ENCODE results near the gene ELF3. TPM values are rescaled to one million over a fixed set of nuclear protein-coding genes. Genes with fewer than 3 reads are reported as not detected.

The ELF3 gene
- total and polyA plus RNA-seq, 2 of the 13 experiments (the other 11 are each of a cell fraction or from before 2014, with no cell fraction given) = 11.5 to 55.1 TPM

DNA sequence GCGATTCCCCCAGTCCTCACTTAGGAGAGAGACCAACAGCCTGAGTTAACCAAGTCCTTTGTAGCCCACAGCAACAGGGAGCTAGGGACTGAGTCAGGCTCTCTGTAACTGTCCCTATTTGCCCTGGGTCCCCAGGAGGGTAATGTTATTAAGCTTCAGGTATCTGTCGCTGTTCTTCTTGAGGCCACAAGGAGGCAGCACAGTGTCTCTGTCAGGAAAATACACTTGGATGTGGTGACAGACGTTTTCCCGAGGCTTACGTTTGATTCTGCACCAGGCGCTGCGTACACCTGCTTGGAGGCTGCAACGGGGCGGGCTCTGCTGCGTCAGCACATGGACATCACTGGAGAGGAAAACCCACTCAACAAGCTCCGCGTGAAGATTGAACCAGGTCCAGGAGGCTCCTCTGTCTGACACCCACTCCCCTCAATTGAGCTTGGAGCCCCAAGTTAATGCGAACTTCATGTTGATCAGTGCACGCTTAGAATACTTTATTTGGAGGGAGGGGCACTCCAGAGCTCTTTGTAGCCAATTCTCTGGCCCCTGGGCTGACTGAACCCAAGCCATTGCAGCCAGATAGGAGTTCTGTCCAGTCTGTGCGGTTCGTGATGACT lies 10.7 kb upstream of the ELF3 start (continued):
- TF ChIP-seq ZNF816 (CRISPR knock-in tag; IDR thresholded peaks at IDR 0.05; ENCODE audit: borderline replicate concordance) = no peak
- TF ChIP-seq GTF3A (CRISPR knock-in tag; conservative IDR thresholded peaks at IDR 0.05) = no peak
- TF ChIP-seq, protein P1, sequence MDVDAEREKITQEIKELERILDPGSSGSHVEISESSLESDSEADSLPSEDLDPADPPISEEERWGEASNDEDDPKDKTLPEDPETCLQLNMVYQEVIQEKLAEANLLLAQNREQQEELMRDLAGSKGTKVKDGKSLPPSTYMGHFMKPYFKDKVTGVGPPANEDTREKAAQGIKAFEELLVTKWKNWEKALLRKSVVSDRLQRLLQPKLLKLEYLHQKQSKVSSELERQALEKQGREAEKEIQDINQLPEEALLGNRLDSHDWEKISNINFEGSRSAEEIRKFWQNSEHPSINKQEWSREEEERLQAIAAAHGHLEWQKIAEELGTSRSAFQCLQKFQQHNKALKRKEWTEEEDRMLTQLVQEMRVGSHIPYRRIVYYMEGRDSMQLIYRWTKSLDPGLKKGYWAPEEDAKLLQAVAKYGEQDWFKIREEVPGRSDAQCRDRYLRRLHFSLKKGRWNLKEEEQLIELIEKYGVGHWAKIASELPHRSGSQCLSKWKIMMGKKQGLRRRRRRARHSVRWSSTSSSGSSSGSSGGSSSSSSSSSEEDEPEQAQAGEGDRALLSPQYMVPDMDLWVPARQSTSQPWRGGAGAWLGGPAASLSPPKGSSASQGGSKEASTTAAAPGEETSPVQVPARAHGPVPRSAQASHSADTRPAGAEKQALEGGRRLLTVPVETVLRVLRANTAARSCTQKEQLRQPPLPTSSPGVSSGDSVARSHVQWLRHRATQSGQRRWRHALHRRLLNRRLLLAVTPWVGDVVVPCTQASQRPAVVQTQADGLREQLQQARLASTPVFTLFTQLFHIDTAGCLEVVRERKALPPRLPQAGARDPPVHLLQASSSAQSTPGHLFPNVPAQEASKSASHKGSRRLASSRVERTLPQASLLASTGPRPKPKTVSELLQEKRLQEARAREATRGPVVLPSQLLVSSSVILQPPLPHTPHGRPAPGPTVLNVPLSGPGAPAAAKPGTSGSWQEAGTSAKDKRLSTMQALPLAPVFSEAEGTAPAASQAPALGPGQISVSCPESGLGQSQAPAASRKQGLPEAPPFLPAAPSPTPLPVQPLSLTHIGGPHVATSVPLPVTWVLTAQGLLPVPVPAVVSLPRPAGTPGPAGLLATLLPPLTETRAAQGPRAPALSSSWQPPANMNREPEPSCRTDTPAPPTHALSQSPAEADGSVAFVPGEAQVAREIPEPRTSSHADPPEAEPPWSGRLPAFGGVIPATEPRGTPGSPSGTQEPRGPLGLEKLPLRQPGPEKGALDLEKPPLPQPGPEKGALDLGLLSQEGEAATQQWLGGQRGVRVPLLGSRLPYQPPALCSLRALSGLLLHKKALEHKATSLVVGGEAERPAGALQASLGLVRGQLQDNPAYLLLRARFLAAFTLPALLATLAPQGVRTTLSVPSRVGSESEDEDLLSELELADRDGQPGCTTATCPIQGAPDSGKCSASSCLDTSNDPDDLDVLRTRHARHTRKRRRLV (CRISPR knock-in tag; IDR thresholded peaks at IDR 0.05) = no peak
- TF ChIP-seq ARNT2 (CRISPR knock-in tag; IDR thresholded peaks at IDR 0.05; ENCODE audit: low read depth) = no peak
- TF ChIP-seq, protein P2, sequence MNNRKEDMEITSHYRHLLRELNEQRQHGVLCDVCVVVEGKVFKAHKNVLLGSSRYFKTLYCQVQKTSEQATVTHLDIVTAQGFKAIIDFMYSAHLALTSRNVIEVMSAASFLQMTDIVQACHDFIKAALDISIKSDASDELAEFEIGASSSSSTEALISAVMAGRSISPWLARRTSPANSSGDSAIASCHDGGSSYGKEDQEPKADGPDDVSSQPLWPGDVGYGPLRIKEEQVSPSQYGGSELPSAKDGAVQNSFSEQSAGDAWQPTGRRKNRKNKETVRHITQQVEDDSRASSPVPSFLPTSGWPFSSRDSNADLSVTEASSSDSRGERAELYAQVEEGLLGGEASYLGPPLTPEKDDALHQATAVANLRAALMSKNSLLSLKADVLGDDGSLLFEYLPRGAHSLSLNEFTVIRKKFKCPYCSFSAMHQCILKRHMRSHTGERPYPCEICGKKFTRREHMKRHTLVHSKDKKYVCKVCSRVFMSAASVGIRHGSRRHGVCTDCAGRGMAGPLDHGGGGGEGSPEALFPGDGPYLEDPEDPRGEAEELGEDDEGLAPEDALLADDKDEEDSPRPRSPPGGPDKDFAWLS (CRISPR knock-in tag; IDR thresholded peaks at IDR 0.05; ENCODE audit: borderline replicate concordance) = no peak
- no peak for TF ChIP-seq ZNF543 (CRISPR knock-in tag; IDR thresholded peaks at IDR 0.05)
- TF ChIP-seq, protein P3, sequence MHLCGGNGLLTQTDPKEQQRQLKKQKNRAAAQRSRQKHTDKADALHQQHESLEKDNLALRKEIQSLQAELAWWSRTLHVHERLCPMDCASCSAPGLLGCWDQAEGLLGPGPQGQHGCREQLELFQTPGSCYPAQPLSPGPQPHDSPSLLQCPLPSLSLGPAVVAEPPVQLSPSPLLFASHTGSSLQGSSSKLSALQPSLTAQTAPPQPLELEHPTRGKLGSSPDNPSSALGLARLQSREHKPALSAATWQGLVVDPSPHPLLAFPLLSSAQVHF (CRISPR knock-in tag; IDR thresholded peaks at IDR 0.05) = no peak
- TF ChIP-seq STAG1 (CRISPR knock-in tag; IDR thresholded peaks at IDR 0.05) = peak; percentile 80
- TF ChIP-seq ZBTB26 (CRISPR knock-in tag; IDR thresholded peaks at IDR 0.05; ENCODE audit: borderline replicate concordance) = no peak
- no peak for TF ChIP-seq KDM3A (CRISPR knock-in tag; IDR thresholded peaks at IDR 0.05; ENCODE audit: low read depth)
- TF ChIP-seq REXO4 (CRISPR knock-in tag; IDR thresholded peaks at IDR 0.05; ENCODE audit: borderline replicate concordance) = no peak
- peak in 1 of 2 experiments; percentile 43; a peak in 1 of 4 replicates for TF ChIP-seq POLR2A (IDR thresholded peaks at IDR 0.05; ENCODE audit: insufficient read depth in 1 of 2, low read depth in 2 of 2, low read length in 2 of 2)
- TF ChIP-seq ZKSCAN1 (IDR thresholded peaks at IDR 0.05; ENCODE audit: low read length) = no peak
- TF ChIP-seq NR2C2 (CRISPR knock-in tag; IDR thresholded peaks at IDR 0.05; ENCODE audit: borderline replicate concordance) = no peak
- TF ChIP-seq HNF4G (IDR thresholded peaks at IDR 0.05; ENCODE audit: borderline replicate concordance, low read depth, low read length) = no peak
- TF ChIP-seq HNF4G (CRISPR knock-in tag; IDR thresholded peaks at IDR 0.05; ENCODE audit: borderline replicate concordance, low read depth) = no peak
- no peak for TF ChIP-seq ZNF44 (CRISPR knock-in tag; IDR thresholded peaks at IDR 0.05)
- TF ChIP-seq MAFG (CRISPR knock-in tag; IDR thresholded peaks at IDR 0.05) = no peak
- TF ChIP-seq ZNF780A (CRISPR knock-in tag; IDR thresholded peaks at IDR 0.05) = no peak
- 0 out of 2 replicates have a peak, but pooled peaks have one; percentile 54 for TF ChIP-seq ERF (CRISPR knock-in tag; IDR thresholded peaks at IDR 0.05)
- peak; percentile 25 for TF ChIP-seq AGO2 (optimal IDR thresholded peaks at IDR 0.05; ENCODE audit: low read depth, low read length)
- no peak for TF ChIP-seq ZFYVE20 (CRISPR knock-in tag; IDR thresholded peaks at IDR 0.05; ENCODE audit: borderline replicate concordance, low read depth)
- TF ChIP-seq ARID2 (CRISPR knock-in tag; IDR thresholded peaks at IDR 0.05; ENCODE audit: borderline replicate concordance) = no peak
